AG09309 (cell line): ENCODE measurements around the gene GAPT.

ENCODE experiments used
- DNase-seq: peaks from one replicate; pipeline ENCODE4 v3.0.0-alpha.2; 2010; ENCODE audit warnings: low read depth
- H3K4me3 ChIP-seq: 2 replicates; pipeline ENCODE4 v1.5.1; 2011; ENCODE audit warnings: mild to moderate bottlenecking, low read depth, low read length, moderate library complexity; ENCODE audit not compliant: control insufficient read depth
- CTCF ChIP-seq: IDR thresholded peaks from 2 replicates; pipeline ENCODE4 v1.5.1; 2011; ENCODE audit warnings: mild to moderate bottlenecking, low read depth, low read length, inconsistent platforms; ENCODE audit not compliant: insufficient read depth, control insufficient read depth; ENCODE audit errors: missing control alignments

The GAPT gene

GRCh38 chr5:58456026-58456425 is 35.2 kb upstream of the GAPT start:
- no peak for TF ChIP-seq CTCF
- peak overlapping the region; percentile 18 for H3K4me3 ChIP-seq
- no peak for DNase-seq

GRCh38 chr5:58456486-58456885 is 34.7 kb upstream of the GAPT start:
- DNase-seq, result no peak
- H3K4me3 ChIP-seq, result no peak overlapping the region; the same call in 1 of the 2 replicates
- TF ChIP-seq CTCF, result no peak

- no peak for DNase-seq
- peak overlapping the region; percentile 93 for H3K4me3 ChIP-seq
- no peak for TF ChIP-seq CTCF
These were observed 34.2 kb upstream of the GAPT start for GRCh38 chr5:58457050-58457449.

GRCh38 chr5:58458141-58458742 is 33.0 kb upstream of the GAPT start:
- no peak for DNase-seq
- peak overlapping the region; percentile 93 for H3K4me3 ChIP-seq
- no peak for TF ChIP-seq CTCF

- no peak for DNase-seq
- no peak for TF ChIP-seq CTCF
- H3K4me3 ChIP-seq, result peak overlapping the region; percentile 93
These were observed 32.5 kb upstream of the GAPT start for GRCh38 chr5:58458743-58459145.

- peak; percentile 10 for TF ChIP-seq CTCF
- H3K4me3 ChIP-seq, result peak overlapping the region; percentile 93
- no peak for DNase-seq
These were observed 31.9 kb upstream of the GAPT start for GRCh38 chr5:58459146-58460001.
